Measurements from ENCODE around the gene SLC45A1.

Gene SLC45A1

DNA sequence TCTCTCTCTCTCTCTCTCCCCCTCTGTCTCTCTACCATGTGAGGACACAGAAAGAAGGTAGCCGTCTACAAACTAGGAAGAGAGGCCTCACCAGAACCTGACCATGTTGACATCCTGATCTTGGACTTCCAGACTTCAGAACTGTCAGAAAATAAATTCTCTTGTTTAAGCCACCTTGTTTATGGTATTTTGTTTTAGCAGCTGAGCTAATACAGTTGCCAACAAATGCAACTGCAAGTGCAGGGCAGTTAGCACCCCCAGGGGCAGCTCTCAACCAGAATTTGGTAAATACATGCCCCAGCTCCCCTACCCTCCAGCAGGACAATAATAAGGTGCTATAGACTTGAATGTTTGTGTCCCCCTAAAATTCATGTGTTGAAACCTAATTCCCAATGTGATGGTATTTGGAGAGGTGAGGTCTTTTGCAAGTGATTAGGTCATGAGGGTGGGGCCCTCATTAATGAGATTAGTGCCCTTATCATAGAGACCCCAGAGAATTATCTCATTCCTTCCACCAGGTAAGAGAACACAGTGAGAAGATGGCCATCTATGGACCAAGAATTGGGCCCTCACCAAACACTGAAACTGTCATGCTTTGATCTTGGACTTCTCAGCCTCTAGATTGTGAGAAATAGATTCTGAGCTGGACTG lies 6.7 kb upstream of the SLC45A1 start:
- DNase-seq (ENCODE audit: low read depth), result no peak

DNA sequence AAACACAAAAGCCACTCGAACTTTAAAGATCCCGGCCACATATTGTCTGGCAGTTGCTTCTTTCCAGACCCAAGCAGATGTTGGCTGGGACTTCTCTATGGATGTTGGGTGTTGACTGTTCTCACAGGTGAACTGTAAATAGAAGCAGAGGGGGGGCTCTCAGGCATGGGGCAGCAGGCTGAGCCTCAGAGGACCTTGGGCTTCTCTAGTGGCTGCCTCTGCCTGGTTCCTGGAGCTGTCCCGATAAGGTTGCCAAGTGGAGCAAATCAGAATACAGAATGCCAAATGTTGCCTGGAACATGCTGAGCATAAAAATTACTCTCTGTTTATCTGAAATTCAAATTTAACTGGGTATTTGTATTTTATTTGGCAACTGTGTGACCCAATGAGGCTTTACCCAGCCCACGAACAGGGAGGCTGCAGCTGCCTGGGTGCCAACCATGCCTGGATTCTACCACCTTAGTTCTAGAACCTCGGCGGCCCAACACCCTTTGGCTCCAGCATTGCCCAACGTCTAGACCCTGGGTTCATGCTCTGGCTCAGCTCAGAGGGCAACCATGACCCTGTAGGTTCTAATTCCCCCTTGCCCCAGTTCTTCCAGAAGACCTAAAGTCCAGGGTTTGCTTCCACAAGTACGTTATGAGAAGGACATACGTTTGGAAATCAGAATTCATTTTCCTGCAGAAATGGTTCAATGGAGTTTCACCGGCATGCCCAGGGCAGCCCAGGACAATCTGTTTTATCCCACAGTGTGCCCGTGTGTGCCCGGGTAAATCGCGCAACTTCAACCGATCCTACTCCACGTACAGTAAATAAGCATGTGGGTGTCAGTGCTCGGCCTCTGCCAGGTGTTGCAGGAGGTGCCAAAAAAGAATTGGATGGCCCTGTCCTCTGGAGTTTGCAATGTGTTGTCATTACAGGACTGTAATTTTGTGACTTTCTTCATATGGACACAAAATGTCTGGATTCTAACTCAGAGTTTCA lies 5.4 kb upstream of the SLC45A1 start:
- DNase-seq (ENCODE audit: low read depth), result no peak

GRCh38 chr1:8313231-8313630 lies 4.7 kb upstream of the SLC45A1 start:
- DNase-seq (ENCODE audit: low read depth), result no peak

GRCh38 chr1:8314346-8315280 lies 3.3 kb upstream of the SLC45A1 start:
- peak; percentile 47 for DNase-seq (ENCODE audit: low read depth)

DNA sequence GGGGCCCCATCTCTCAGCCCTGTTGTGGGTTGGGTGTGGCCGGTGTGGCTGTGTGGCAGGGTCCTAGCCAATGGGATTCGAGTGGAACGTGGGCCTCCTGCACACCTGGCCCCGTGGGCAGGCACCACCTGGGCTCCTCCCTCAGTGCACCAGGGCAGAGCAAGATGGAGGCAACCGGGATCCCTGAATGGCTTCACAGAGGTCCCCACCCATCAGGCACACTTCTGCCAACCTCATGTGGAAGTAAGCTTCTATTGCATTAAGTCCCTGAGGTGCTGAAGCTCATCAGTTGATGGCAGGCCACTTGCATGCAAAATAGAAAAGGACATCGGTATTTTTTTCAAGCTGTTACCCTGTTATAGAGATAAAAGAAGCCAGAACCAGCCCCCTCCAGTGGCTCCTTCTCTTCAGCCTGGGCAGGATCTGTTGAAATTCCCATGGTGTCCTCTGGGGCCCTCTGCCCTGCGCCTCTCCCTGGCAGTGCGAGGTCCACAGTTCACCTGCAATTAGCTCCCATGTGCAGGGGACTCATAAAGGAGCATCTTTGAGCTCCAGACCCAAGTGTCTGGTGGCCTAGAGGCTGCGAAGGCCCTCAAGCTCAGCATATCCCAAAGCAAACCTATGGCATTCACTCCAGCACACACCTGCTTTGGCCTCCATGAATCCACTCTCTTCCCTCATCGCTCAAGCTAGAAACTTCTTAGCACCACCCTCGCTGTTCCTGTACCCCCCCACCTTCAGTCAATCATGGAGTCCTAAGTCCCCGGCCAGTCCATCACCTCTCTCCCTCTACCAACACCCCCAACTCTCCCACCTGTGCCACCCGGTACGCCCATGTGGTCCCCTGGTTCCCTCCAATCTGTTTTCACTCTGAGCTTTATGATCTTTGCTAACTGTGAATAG lies 2.1 kb upstream of the SLC45A1 start:
- DNase-seq (ENCODE audit: low read depth), result no peak

- no peak for DNase-seq (ENCODE audit: low read depth)
These were observed 522 bp downstream of the SLC45A1 start for GRCh38 chr1:8318436-8318835.

GRCh38 chr1:8321612-8322011 lies 3.7 kb downstream of the SLC45A1 start:
- DNase-seq (ENCODE audit: low read depth), result no peak

GRCh38 chr1:8323706-8324105 lies 5.8 kb downstream of the SLC45A1 start:
- no peak for DNase-seq (ENCODE audit: low read depth)

DNA sequence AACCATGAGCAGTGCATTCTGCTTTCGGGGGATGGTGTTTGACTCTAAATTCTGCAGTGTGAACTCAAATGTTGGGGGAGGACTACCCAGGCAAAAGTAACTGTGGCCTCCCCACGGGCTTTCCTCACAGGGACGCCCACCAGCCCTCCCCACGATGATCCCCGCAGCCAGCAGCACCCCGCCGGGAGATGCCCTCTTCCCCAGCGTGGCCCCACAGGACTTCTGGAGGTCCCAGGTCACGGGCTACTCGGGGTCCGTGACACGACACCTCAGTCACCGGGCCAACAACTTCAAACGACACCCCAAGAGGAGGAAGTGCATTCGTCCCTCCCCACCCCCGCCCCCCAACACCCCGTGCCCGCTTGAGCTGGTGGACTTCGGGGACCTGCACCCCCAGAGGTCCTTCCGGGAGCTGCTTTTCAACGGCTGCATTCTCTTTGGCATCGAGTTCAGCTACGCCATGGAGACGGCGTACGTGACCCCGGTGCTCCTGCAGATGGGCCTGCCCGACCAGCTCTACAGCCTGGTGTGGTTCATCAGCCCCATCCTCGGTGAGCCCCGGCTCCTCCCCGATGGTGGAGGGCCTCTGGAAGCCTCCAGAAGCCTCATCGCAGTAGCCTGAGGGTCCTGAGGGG lies 6.4 kb downstream of the SLC45A1 start:
- no peak for DNase-seq (ENCODE audit: low read depth)

DNA sequence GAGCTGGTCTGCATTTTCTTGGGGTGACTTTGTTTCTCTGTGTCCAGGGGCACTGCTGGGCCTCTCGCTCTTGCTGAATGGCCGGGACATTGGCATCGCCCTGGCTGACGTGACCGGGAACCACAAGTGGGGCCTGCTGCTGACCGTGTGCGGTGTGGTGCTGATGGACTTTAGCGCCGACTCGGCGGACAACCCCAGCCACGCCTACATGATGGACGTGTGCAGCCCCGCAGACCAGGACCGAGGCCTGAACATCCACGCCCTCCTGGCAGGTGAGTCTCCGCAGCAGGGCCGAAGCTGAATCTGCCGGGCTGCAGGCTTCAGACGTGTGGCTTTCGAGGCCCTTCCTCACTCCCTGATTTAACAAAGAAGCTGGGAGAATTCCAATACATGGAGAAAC lies 7.9 kb downstream of the SLC45A1 start:
- no peak for DNase-seq (ENCODE audit: low read depth)

- no peak for DNase-seq (ENCODE audit: low read depth)
These were observed 8.4 kb downstream of the SLC45A1 start for GRCh38 chr1:8326265-8326664.

- DNase-seq (ENCODE audit: low read depth), result no peak
These were observed 10.4 kb downstream of the SLC45A1 start for GRCh38 chr1:8328271-8328670.

DNA sequence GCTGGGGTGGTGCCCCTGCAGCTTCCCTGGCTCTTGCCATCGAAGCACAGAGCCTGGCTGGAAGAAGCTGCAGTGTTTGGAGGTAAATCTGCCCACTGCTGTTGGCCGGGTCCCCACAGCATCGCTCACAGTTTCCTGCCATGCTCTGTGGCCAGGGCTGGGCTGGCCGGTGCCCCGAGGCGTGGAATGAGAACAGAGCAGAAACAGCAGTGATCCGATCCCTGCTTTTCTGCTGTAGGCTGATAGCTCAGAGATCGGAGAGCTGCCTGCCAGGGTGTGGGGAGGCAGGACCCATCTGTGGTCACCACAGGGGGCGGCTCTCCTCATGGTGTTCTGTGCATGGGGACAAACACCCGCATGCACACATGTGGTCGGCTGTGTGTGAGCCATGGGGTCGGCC lies 11.5 kb downstream of the SLC45A1 start:
- DNase-seq (ENCODE audit: low read depth), result no peak

DNA sequence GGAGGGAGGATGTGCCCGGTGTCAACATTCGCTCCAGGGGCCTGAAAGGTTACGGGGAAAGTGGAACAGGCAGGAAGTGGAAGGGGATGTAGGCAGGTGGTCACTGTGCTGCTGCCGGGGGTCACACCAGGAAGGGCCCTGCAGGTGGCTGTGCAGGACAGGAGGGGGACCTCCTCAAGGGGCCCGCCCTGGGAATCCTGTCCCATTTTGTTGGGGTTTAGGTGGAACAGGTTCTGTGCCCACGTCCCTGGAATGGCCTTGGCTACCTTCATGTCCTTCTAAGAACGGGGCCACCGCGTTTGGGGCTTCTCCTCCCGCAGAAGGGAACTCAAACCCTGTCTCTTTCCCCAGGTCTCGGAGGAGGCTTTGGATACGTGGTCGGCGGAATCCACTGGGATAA lies 11.9 kb downstream of the SLC45A1 start:
- no peak for DNase-seq (ENCODE audit: low read depth)

GRCh38 chr1:8330271-8331125 lies 12.6 kb downstream of the SLC45A1 start:
- DNase-seq (ENCODE audit: low read depth), result no peak

GRCh38 chr1:8332806-8333205 lies 14.9 kb downstream of the SLC45A1 start:
- DNase-seq (ENCODE audit: low read depth), result no peak

DNA sequence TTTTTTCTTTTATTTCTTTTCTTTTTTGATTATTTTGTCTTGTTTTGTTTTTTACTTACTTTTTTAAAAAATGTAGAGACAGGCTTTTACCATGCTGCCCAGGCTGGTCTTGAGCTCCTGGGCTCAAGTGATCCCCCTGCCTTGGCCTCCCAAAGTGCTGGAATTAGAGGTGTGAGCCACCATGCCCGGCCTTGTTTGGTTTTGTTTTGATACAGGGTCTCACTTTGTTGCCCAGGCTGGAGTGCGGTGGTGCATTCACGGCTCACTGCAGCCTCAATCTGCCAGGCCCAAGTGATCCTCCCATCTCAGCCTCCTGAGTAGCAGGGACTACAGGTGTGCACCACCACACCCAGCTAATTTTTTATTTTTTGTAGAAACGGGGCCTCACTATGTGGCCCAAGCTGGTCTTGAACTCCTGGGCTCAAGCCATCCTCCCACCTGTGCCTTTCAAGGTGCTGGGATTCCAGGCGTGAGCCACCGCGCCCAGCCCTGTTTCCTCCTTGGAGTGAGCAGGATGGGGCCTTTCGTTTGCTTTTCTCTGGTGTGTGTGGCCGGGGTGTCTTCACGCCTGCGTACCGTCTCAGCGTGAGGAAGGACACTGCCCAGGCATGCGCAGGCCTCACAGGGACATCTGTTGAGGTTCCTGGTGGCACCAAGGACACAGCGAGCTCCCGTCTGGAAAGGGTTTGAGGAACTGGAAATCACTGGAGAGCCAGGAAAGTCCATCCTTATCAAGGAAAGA lies 15.5 kb downstream of the SLC45A1 start:
- no peak for DNase-seq (ENCODE audit: low read depth)

GRCh38 chr1:8334106-8334851 lies 16.4 kb downstream of the SLC45A1 start:
- no peak for DNase-seq (ENCODE audit: low read depth)

Data from HS-5 (cell line).